Colonic mucosa (tissue), 4 donors: Measurements from ENCODE around the gene COMMD7. TPM values are rescaled to one million over a fixed set of nuclear protein-coding genes. Genes with fewer than 3 reads are reported as not detected.

Experiments used
- DNase-seq: peaks from one replicate; pipeline ENCODE4 v3.0.0-alpha.2; 2020
- H3K27ac ChIP-seq: fragments of 200-600 bp; one replicate; pipeline ENCODE4 v1.8.0; 2021
- H3K27me3 ChIP-seq: fragments of 200-600 bp; one replicate; pipeline ENCODE4 v1.8.0; 2021
- H3K36me3 ChIP-seq: fragments of 200-600 bp; one replicate; pipeline ENCODE4 v1.8.0; 2021
- H3K4me1 ChIP-seq: fragments of 200-600 bp; one replicate; pipeline ENCODE4 v1.8.0; 2021; ENCODE audit warnings: mild to moderate bottlenecking
- H3K4me3 ChIP-seq: fragments of 200-600 bp; one replicate; pipeline ENCODE4 v1.8.0; 2021
- H3K9ac ChIP-seq, 2 donors: one replicate each; pipeline ENCODE4 v1.7.0; 2013; ENCODE audit warnings: control low read depth in 2 of 2, low read depth in 2 of 2, low read length in 2 of 2
- H3K9me3 ChIP-seq: fragments of 200-600 bp; one replicate; pipeline ENCODE4 v1.8.0; 2021
- intact Hi-C: fragments of 100-400 bp; cut with DNase I; formaldehyde crosslinking; loops from one replicate; pipeline ENCODE4 v1.14.1; 2022
- total RNA-seq, 2 donors: library from RNA; stranded (reverse); fragmentation: NEBNext Ultra II Directional in 1 of 2; extraction: Animal tissue kit (Norgen Biotek cat#: 25700) in 1 of 2; gene quantifications; one replicate each; pipeline ENCODE4 v1.2.1, GENCODE V29; 2021
- TF ChIP-seq, protein P1 (sequence below): fragments of 200-600 bp; IDR thresholded peaks from one replicate; pipeline ENCODE4 v1.8.0; 2022; ENCODE audit warnings: antibody characterized with exemption, mild to moderate bottlenecking
- donor health status: healthy.
- donor health status: DM: no; HTN: no; CAD: no.
- donor health status: DM: no; HTN: no; CAD: no.

The COMMD7 gene
- total RNA-seq, 2 donors from 2014 or later: 28.9 to 43.8 TPM

DNA sequence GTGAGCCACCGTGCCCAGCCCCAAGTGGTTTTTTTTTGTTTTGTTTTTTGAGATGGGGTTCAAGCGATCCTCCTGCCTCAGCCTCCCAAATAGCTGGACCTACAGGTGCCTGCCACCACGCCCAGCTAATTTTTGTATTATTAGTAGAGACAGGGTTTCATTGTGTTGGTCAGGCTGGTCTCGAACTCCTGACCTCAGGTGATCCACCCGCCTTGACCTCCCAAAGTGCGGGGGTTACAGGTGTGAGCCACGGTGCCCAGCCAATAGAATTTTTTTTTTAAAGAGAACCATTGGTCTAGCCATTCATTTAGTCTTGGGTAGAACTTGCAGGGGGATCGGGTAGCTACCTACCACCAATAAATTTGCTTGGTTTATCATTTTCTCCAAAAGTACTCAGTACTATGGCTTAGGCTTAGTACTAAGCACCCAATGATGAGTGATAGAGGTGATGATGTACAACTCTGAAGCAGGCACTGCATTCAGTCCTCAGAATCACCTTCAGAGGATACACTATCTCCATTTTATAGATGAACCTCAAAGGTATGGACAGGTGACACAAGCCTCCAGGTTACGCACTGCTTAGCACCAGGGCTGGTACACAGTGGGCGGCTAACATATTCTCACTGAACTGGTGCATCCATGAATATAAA lies 56.6 kb downstream of the COMMD7 start:
- Histone ChIP-seq H3K36me3 (no peaks in the 10 kb centered on the region), H3K9me3 (no peaks in the 10 kb centered on the region), H3K4me3 (no peak overlapping the region), H3K27me3 (no peaks in the 10 kb centered on the region), H3K4me1 (no peaks in the 10 kb centered on the region), H3K27ac (no peak overlapping the region), H3K9ac (no peak overlapping the region)
- TF ChIP-seq, protein P1, sequence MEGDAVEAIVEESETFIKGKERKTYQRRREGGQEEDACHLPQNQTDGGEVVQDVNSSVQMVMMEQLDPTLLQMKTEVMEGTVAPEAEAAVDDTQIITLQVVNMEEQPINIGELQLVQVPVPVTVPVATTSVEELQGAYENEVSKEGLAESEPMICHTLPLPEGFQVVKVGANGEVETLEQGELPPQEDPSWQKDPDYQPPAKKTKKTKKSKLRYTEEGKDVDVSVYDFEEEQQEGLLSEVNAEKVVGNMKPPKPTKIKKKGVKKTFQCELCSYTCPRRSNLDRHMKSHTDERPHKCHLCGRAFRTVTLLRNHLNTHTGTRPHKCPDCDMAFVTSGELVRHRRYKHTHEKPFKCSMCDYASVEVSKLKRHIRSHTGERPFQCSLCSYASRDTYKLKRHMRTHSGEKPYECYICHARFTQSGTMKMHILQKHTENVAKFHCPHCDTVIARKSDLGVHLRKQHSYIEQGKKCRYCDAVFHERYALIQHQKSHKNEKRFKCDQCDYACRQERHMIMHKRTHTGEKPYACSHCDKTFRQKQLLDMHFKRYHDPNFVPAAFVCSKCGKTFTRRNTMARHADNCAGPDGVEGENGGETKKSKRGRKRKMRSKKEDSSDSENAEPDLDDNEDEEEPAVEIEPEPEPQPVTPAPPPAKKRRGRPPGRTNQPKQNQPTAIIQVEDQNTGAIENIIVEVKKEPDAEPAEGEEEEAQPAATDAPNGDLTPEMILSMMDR: no peak
- no peak for DNase-seq
- intact Hi-C loops: no loop called here

- intact Hi-C loops: no loop called here
These were observed 57.4 kb downstream of the COMMD7 start for GRCh38 chr20:32685541-32686529.

DNA sequence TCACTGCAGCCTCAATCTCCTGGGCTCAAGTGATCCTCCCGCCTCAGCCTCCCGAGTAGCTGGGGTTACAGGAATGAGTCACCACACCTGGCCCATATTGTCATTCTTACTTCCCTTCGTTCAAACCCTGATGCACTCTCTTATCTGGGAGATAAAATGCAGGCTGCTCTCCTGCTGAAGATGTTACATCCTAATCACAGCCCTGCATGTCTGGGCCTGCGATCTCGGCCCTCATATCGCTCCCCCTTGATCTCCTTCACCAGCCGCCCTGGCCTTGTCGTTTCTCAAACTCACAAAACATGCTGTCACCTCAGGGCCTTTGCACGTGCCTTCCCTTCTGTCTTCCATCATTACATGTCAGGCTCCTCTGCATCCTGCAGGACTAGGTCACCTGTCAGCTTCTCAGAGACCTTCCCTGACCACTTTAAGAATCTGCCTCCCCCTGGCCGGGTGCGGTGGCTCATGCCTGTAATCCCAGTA lies 60.7 kb downstream of the COMMD7 start:
- TF ChIP-seq, protein P1: no peak
- no peaks in the 10 kb centered on the region for H3K27me3 ChIP-seq
- H3K9ac ChIP-seq: no peak overlapping the region
- H3K36me3 ChIP-seq: no peaks in the 10 kb centered on the region
- no peak overlapping the region for H3K4me3 ChIP-seq
- intact Hi-C loops: no loop called here
- no peak for DNase-seq
- H3K4me1 ChIP-seq: no peaks in the 10 kb centered on the region
- no peaks in the 10 kb centered on the region for H3K9me3 ChIP-seq
- no peak overlapping the region for H3K27ac ChIP-seq

More at GRCh38 chr20:32685541-32686529, 57.4 kb downstream of the COMMD7 start:
- Histone ChIP-seq H3K36me3 (no peaks in the 10 kb centered on the region), H3K4me1 (no peaks in the 10 kb centered on the region), H3K9ac (no peak overlapping the region), H3K27me3 (no peaks in the 10 kb centered on the region), H3K4me3 (no peak overlapping the region), H3K9me3 (no peaks in the 10 kb centered on the region), H3K27ac (no peak overlapping the region)
- no peak for DNase-seq
- TF ChIP-seq, protein P1: no peak

GRCh38 chr20:32681175-32682084 lies 61.8 kb downstream of the COMMD7 start:
- intact Hi-C loops: no loop called here
- no peak overlapping the region for H3K27ac ChIP-seq
- no peaks in the 10 kb centered on the region for H3K36me3 ChIP-seq
- no peaks in the 10 kb centered on the region for H3K27me3 ChIP-seq
- H3K4me1 ChIP-seq: no peaks in the 10 kb centered on the region
- H3K9ac ChIP-seq: no peak overlapping the region
- TF ChIP-seq, protein P1: no peak
- no peak for DNase-seq
- H3K9me3 ChIP-seq: no peaks in the 10 kb centered on the region
- H3K4me3 ChIP-seq: no peak overlapping the region
